Left renal pelvis (tissue), 4 donors: ENCODE data around the gene KTN1. TPM values are rescaled to one million over a fixed set of nuclear protein-coding genes. Genes with fewer than 3 reads are reported as not detected.

Experiments used
- DNase-seq, 4 donors: peaks; one replicate each; pipeline ENCODE4 v3.0.0-alpha.2; 2013; ENCODE audit warnings: low read depth in 4 of 4, low spot score in 3 of 4
- polyA plus RNA-seq, 4 donors: library from polyadenylated mRNA; unstranded; fragments of 120-200 nt; gene quantifications; one replicate each; pipeline ENCODE4 v1.2.1, GENCODE V29; 2013; ENCODE audit not compliant: insufficient read length in 4 of 4

The KTN1 gene
- polyA plus RNA-seq, result 100 to 1,000 TPM; 112 to 241 (median 207) TPM

- DNase-seq, result peak in 3 of 4 donors; percentile 51 to 65 (median 63)
These were observed at the start of gene KTN1 for GRCh38 chr14:55579724-55580469. Gene KTN1, plus strand, starts transcription at chr14:55580207. Its CDS starts 31,842 bp downstream, at chr14:55612049.

- DNase-seq, result no peak
These were observed 49.5 kb upstream of the KTN1 start for GRCh38 chr14:55530464-55530863.

GRCh38 chr14:55532645-55533344 is 47.2 kb upstream of the KTN1 start:
- DNase-seq, result no peak

- no peak for DNase-seq
These were observed 46.0 kb upstream of the KTN1 start for GRCh38 chr14:55533960-55534359.

GRCh38 chr14:55535516-55536203 is 44.3 kb upstream of the KTN1 start:
- no peak for DNase-seq

- no peak for DNase-seq
These were observed 43.8 kb upstream of the KTN1 start for GRCh38 chr14:55536204-55536708.

- no peak for DNase-seq
These were observed 42.2 kb upstream of the KTN1 start for GRCh38 chr14:55537782-55538181.

GRCh38 chr14:55539975-55540374 is 40.0 kb upstream of the KTN1 start:
- no peak for DNase-seq

- DNase-seq, result no peak
These were observed 38.9 kb upstream of the KTN1 start for GRCh38 chr14:55540847-55541773.

- DNase-seq, result no peak
These were observed 34.2 kb upstream of the KTN1 start for GRCh38 chr14:55545779-55546178.

- DNase-seq, result no peak
These were observed 33.7 kb upstream of the KTN1 start for GRCh38 chr14:55546212-55546874.

- no peak for DNase-seq
These were observed 32.2 kb upstream of the KTN1 start for GRCh38 chr14:55547650-55548315.

GRCh38 chr14:55553791-55554190 is 26.2 kb upstream of the KTN1 start:
- DNase-seq, result no peak

GRCh38 chr14:55556929-55557623 is 22.9 kb upstream of the KTN1 start:
- peak; percentile 86 to 94 (median 88) for DNase-seq

GRCh38 chr14:55562135-55562534 is 17.9 kb upstream of the KTN1 start:
- no peak for DNase-seq

- DNase-seq, result no peak
These were observed 11.4 kb upstream of the KTN1 start for GRCh38 chr14:55568618-55569017.

GRCh38 chr14:55571125-55571889 is 8.7 kb upstream of the KTN1 start:
- DNase-seq, result no peak

- DNase-seq, result no peak
These were observed 7.4 kb upstream of the KTN1 start for GRCh38 chr14:55572578-55572977.
